Stomach (tissue), 9 donors: Measurements from ENCODE around the gene SIRT2. TPM values are rescaled to one million over a fixed set of nuclear protein-coding genes. Genes with fewer than 3 reads are reported as not detected.

Experiments used
- DNase-seq, 2 donors: peaks; one replicate each; pipeline versions ENCODE4 v3.0.0 to v3.0.0-alpha.2; 2013 to 2019
- H3K27ac ChIP-seq, 5 donors: fragments of 200-600 bp in 4 of 5; sonication (generic) in 4 of 5; one replicate each; pipeline ENCODE4 v1.5.1; 2013 to 2019; ENCODE audit warnings: mild to moderate bottlenecking in 1 of 5, moderate library complexity in 1 of 5
- H3K27me3 ChIP-seq, 3 donors: fragments of 200-600 bp; sonication (generic); one replicate each; pipeline ENCODE4 v1.5.1; 2017 to 2019; ENCODE audit warnings: mixed run types in 1 of 3
- H3K36me3 ChIP-seq, 4 donors: fragments of 200-600 bp; sonication (generic); 1 replicate in 3 of 4; 2 replicates in 1 of 4; pipeline ENCODE4 v1.5.1; 2016 to 2019
- H3K4me1 ChIP-seq, 4 donors: fragments of 200-600 bp; sonication (generic); one replicate each; pipeline ENCODE4 v1.5.1; 2016 to 2019
- H3K4me3 ChIP-seq, 4 donors: fragments of 200-600 bp; sonication (generic) in 3 of 4; one replicate each; pipeline ENCODE4 v1.5.1; 2016 to 2019; ENCODE audit warnings: mild to moderate bottlenecking in 1 of 4
- H3K9me3 ChIP-seq, 4 donors: fragments of 200-600 bp; sonication (generic); one replicate each; pipeline ENCODE4 v1.5.1; 2016 to 2019
- CTCF ChIP-seq, 7 experiments: fragments of 450-650 bp in 4 of 7; fragments of 200-600 bp in 3 of 7; sonication (generic) in 3 of 7; IDR thresholded peaks; one replicate each; pipeline ENCODE4 v1.5.1; 2016 to 2019; ENCODE audit warnings: antibody characterized with exemption in 7 of 7, control low read depth in 2 of 7, mild to moderate bottlenecking in 1 of 7
- EP300 ChIP-seq: sonication (generic); formaldehyde crosslinking; IDR thresholded peaks from one replicate; pipeline ENCODE4 v1.6.1; 2017; ENCODE audit warnings: antibody characterized with exemption
- POLR2A ChIP-seq, 4 donors: fragments of 450-650 bp; IDR thresholded peaks; one replicate each; pipeline ENCODE4 v1.6.1; 2016; ENCODE audit warnings: antibody characterized with exemption in 4 of 4, control low read depth in 2 of 4, mild to moderate bottlenecking in 1 of 4, moderate library complexity in 1 of 4
- POLR2AphosphoS5 ChIP-seq, 3 donors: sonication (generic); formaldehyde crosslinking; IDR thresholded peaks; one replicate each; pipeline ENCODE4 v1.6.1; 2016; ENCODE audit warnings: antibody characterized with exemption in 3 of 3
- WGBS, 5 donors: extraction: QIAGEN DNeasy Blood & Tissue Kit in 3 of 5; methylation state at CpG; one replicate each; pipeline versions ENCODE4 v1.1.5 to v1.1.7; 2013 to 2018; 5-methylcytosine and 5-hydroxymethylcytosine counted together
- intact Hi-C: fragments of 100-400 bp; cut with DNase I; formaldehyde crosslinking; loops from one replicate; pipeline ENCODE4 v1.15.1; 2023; ENCODE audit warnings: low total_unique reads
- polyA plus RNA-seq, 3 donors: library from polyadenylated mRNA; stranded (reverse); fragments of 200-250 nt; gene quantifications; one replicate each; pipeline ENCODE4 v1.2.3, GENCODE V29; 2013
- total RNA-seq, 5 donors: library from RNA; depleted of rRNA; stranded (reverse); fragments of >200 nt; gene quantifications; one replicate each; pipeline versions ENCODE4 v1.1.0 to v1.2.3, GENCODE V29; 2014 to 2016
- donor health status: healthy with polysubstance abuse.
- donor health status: Bipolar disorder and iron deficiency.
- donor health status: healthy.

SIRT2 gene
- total and polyA plus RNA-seq, 8 donors = 21.1 to 764 (median 34.3) TPM

GRCh38 chr19:38869160-38869835, 30.1 kb downstream of the SIRT2 start:
- 17 to 50% (median 29%) methylated on average over 20 to 34 of the region's 34 CpGs for WGBS, 5 donors
- Histone ChIP-seq H3K36me3 (no peaks in the 10 kb centered on the region), H3K4me3 (peak overlapping the region; percentile 47 to 56 (median 48)), H3K9me3 (no peaks in the 10 kb centered on the region), H3K27me3 (no peaks in the 10 kb centered on the region), H3K27ac (peak overlapping the region; percentile 28 to 74 (median 64)), H3K4me1 (peaks cover 8 to 39% (median 30%) of the 10 kb centered on the region in 4 donors)
- TF ChIP-seq EP300 (no peak), POLR2A (IDR thresholded peaks at IDR 0.05) (no peak), POLR2AphosphoS5 (IDR thresholded peaks at IDR 0.05) (no peak), CTCF (IDR thresholded peaks at IDR 0.05) (no peak)
- intact Hi-C loops = no loop called here
- DNase-seq = no peak

- H3K4me3 ChIP-seq = peak overlapping the region in 1 of 4 donors; percentile 56
- 82 to 93% (median 90%) methylated on average over 5 to 6 of the region's 6 CpGs for WGBS, 5 donors
- H3K27me3 ChIP-seq = no peaks in the 10 kb centered on the region
- H3K36me3 ChIP-seq = no peaks in the 10 kb centered on the region
- H3K9me3 ChIP-seq = no peaks in the 10 kb centered on the region
- H3K4me1 ChIP-seq = peaks cover 8 to 44% (median 35%) of the 10 kb centered on the region in 4 donors
- DNase-seq = no peak
- intact Hi-C loops = no loop called here
- no peak for TF ChIP-seq EP300
- no peak for TF ChIP-seq CTCF (IDR thresholded peaks at IDR 0.05)
- no peak for TF ChIP-seq POLR2A (IDR thresholded peaks at IDR 0.05)
- TF ChIP-seq POLR2AphosphoS5 (IDR thresholded peaks at IDR 0.05) = no peak
- no peak overlapping the region for H3K27ac ChIP-seq
Observed at GRCh38 chr19:38868551-38868950, 30.9 kb downstream of the SIRT2 start.

GRCh38 chr19:38867171-38867780, 32.1 kb downstream of the SIRT2 start:
- WGBS, 5 donors = 84 to 92% (median 88%) methylated on average over 10 of the region's 10 CpGs
- intact Hi-C loops = no loop called here
- Histone ChIP-seq H3K27me3 (no peaks in the 10 kb centered on the region), H3K36me3 (no peaks in the 10 kb centered on the region), H3K9me3 (no peaks in the 10 kb centered on the region), H3K27ac (no peak overlapping the region), H3K4me3 (no peak overlapping the region), H3K4me1 (peaks cover 15 to 57% (median 46%) of the 10 kb centered on the region in 4 donors)
- DNase-seq = no peak
- no peak for TF ChIP-seq POLR2A (IDR thresholded peaks at IDR 0.05)
- no peak for TF ChIP-seq CTCF (IDR thresholded peaks at IDR 0.05)
- TF ChIP-seq EP300 = no peak
- no peak for TF ChIP-seq POLR2AphosphoS5 (IDR thresholded peaks at IDR 0.05)

- Histone ChIP-seq H3K4me3 (no peak overlapping the region), H3K9me3 (no peaks in the 10 kb centered on the region), H3K27ac (peak overlapping the region in 4 of 5 donors; percentile 5 to 66 (median 44)), H3K4me1 (peaks cover 7 to 41% (median 35%) of the 10 kb centered on the region in 4 donors), H3K27me3 (no peaks in the 10 kb centered on the region), H3K36me3 (no peaks in the 10 kb centered on the region)
- 52 to 62% (median 55%) methylated on average over 10 of the region's 10 CpGs for WGBS, 5 donors
- DNase-seq = peak in 1 of 2 donors; percentile 81
- intact Hi-C loops = no loop called here
- TF ChIP-seq CTCF (IDR thresholded peaks at IDR 0.05) (no peak), POLR2AphosphoS5 (IDR thresholded peaks at IDR 0.05) (no peak), POLR2A (IDR thresholded peaks at IDR 0.05) (no peak), EP300 (no peak)
Observed at GRCh38 chr19:38862321-38863059, 36.9 kb downstream of the SIRT2 start.
